Activated B cell treated with CpG ODN at 0.5 μM for 24 hours (primary cell): ENCODE measurements around the gene MTHFD2L. TPM values are rescaled to one million over a fixed set of nuclear protein-coding genes. Genes with fewer than 3 reads are reported as not detected.

Experiments
- ATAC-seq: fragments of 200-7000 bp; cut with Tn5 transposase; one replicate; pipeline ENCODE4 v1.10.0; 2021; ENCODE audit warnings: low read depth, mild to moderate bottlenecking, moderate library complexity
- CTCF ChIA-PET: fragments of 350-600 bp; sonication (Branson Sonifier 250); formaldehyde crosslinking; loops from one replicate; lab custom pipeline; 2021; ENCODE audit warnings: antibody characterized with exemption; lab: Charles Lee
- POLR2A ChIA-PET: fragments of 350-600 bp; sonication (Branson Sonifier 250); formaldehyde crosslinking; loops from one replicate; lab custom pipeline; 2021; ENCODE audit warnings: antibody characterized with exemption; lab: Charles Lee
- DNase-seq: peaks from one replicate; pipeline ENCODE4 v3.0.0; 2022
- H3K27ac Mint-ChIP-seq: one replicate; pipeline ENCODE4 v1.8.0; 2020; ENCODE audit warnings: mixed read lengths
- H3K27me3 Mint-ChIP-seq: one replicate; pipeline ENCODE4 v1.8.0; 2021; ENCODE audit warnings: mixed read lengths
- H3K36me3 Mint-ChIP-seq: one replicate; pipeline ENCODE4 v1.8.0; 2021; ENCODE audit warnings: low read depth, mixed read lengths
- H3K4me1 Mint-ChIP-seq: one replicate; pipeline ENCODE4 v1.8.0; 2021; ENCODE audit warnings: mixed read lengths
- H3K4me3 Mint-ChIP-seq: one replicate; pipeline ENCODE4 v1.8.0; 2020; ENCODE audit warnings: mild to moderate bottlenecking, mixed read lengths
- H3K9me3 Mint-ChIP-seq: one replicate; pipeline ENCODE4 v1.8.0; 2020; ENCODE audit warnings: mixed read lengths
- intact Hi-C: fragments of 100-400 bp; cut with micrococcal nuclease; formaldehyde crosslinking; loops from one replicate; pipeline ENCODE4 v1.15.1; 2024
- total RNA-seq: library from RNA; stranded (reverse); gene quantifications from 2 replicates; pipeline ENCODE4 v1.2.3, GENCODE V29; 2022
- TF ChIP-seq, protein P1 (sequence below): fragments of 200-600 bp; IDR thresholded peaks from one replicate; pipeline ENCODE4 v1.8.0; 2022; ENCODE audit warnings: antibody characterized with exemption, mild to moderate bottlenecking

MTHFD2L gene
- total RNA-seq, 1 donor from 2014 or later = 14.3 TPM

DNA sequence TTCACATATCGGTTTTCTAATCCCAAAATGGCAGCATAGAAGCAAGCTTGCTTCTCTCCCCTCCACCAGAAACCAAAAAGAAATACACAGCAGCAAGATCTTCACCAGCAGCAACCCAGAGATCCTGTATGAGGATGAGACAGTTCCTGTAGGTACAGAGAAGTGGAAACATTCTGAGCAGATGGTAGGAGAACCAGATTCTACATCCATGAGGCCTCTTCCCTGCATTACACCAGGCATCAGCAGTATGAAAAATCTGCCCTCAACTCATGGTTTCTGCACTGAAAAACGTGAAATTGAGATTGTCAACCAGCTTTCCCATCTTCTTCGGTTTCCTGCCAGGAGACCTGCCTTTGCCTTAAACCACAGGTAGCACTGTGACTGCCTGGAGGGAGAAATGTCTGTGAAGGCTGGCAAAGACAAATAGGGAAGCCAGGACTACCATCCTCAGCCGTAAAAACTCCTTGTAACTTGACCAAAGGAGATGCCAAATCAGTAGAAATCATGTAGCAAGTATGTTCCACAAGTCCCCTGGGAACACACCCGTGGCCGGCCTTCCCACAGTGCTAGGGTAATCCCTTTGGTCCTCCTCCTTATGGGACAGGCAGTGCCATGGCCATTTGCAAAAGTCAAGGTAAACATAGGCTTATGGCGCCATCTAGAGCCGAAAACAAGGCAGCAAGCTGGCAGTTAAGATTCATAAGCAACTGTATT lies 24.0 kb upstream of the MTHFD2L start:
- TF ChIP-seq, protein P1, sequence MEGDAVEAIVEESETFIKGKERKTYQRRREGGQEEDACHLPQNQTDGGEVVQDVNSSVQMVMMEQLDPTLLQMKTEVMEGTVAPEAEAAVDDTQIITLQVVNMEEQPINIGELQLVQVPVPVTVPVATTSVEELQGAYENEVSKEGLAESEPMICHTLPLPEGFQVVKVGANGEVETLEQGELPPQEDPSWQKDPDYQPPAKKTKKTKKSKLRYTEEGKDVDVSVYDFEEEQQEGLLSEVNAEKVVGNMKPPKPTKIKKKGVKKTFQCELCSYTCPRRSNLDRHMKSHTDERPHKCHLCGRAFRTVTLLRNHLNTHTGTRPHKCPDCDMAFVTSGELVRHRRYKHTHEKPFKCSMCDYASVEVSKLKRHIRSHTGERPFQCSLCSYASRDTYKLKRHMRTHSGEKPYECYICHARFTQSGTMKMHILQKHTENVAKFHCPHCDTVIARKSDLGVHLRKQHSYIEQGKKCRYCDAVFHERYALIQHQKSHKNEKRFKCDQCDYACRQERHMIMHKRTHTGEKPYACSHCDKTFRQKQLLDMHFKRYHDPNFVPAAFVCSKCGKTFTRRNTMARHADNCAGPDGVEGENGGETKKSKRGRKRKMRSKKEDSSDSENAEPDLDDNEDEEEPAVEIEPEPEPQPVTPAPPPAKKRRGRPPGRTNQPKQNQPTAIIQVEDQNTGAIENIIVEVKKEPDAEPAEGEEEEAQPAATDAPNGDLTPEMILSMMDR = no peak
- POLR2A ChIA-PET = no interaction called here
- intact Hi-C loops = loop anchor here (1.0 to 10.0 kb wide), 8 partner anchors 405 to 1807 kb away; partner anchors contain the start of gene AFP
- Mint-ChIP-seq H3K27me3 (peaks cover 20% of the 10 kb centered on the region), H3K4me3 (no peak overlapping the region), H3K27ac (no peak overlapping the region), H3K36me3 (no peaks in the 10 kb centered on the region), H3K4me1 (no peaks in the 10 kb centered on the region), H3K9me3 (peaks cover 10% of the 10 kb centered on the region)
- ATAC-seq (no peak), DNase-seq (no peak)
- CTCF ChIA-PET = interaction anchor here (1.1 to 1.2 kb wide), 3 partner anchors 10 to 560 kb away, joined by 3 to 4 read pairs (median 3); no protein-coding TSS in a partner anchor

DNA sequence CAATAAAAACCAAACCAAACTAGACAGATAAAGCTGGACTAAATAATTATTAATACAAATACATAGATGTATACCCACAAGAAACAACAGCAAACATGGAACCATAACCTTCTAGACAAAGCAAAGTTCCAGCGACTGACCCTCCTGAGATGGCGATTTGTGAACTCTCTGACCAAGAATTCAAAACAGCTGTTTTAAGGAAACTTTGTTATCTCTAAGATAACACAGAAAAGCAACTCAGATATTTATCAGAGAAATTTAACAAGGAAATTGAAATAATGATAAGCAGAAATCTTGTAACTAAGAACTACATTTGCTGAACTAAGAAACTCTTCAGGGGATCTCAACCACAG lies 23.4 kb upstream of the MTHFD2L start:
- Mint-ChIP-seq H3K27ac (no peak overlapping the region), H3K4me3 (no peak overlapping the region), H3K9me3 (peaks cover 10% of the 10 kb centered on the region), H3K27me3 (peaks cover 16% of the 10 kb centered on the region), H3K4me1 (no peaks in the 10 kb centered on the region), H3K36me3 (no peaks in the 10 kb centered on the region)
- intact Hi-C loops = loop anchor here (1.0 to 10.0 kb wide), 8 partner anchors 405 to 1808 kb away; partner anchors contain the start of gene AFP
- TF ChIP-seq, protein P1 = no peak
- DNase-seq = no peak
- ATAC-seq = no peak
- ChIA-PET POLR2A (no interaction called here), CTCF (interaction anchor here (1.1 to 1.2 kb wide), 3 partner anchors 10 to 561 kb away, joined by 3 to 4 read pairs (median 3); no protein-coding TSS in a partner anchor)

DNA sequence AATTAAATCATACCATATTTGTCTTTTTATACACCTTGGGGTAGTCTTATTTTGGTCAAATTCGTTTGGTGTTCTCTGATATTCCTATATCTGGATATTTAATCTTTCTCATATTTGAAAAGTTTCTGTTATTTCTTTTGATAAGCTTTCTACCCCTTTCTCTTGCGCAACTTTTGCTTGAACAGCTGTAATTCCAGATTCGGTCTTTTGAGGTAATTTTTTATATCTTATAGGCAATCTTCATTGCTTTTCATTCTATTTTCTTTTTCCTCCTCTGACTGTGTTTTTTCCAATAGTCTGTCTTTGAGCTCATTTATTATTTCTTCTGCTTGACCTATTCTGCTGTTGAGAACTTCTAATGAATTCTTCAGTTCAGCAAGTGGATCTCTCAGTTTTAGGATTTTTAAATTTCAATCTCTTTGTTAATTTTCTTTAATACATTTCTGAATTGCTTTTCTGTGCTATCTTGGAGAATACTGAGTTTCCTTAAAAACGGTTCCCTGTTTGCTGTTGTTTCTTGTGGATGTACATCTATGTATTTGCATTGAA lies 11.3 kb upstream of the MTHFD2L start:
- Mint-ChIP-seq H3K4me1 (no peaks in the 10 kb centered on the region), H3K27me3 (peaks cover 32% of the 10 kb centered on the region), H3K36me3 (no peaks in the 10 kb centered on the region), H3K9me3 (peaks cover 8% of the 10 kb centered on the region), H3K4me3 (no peak overlapping the region), H3K27ac (no peak overlapping the region)
- TF ChIP-seq, protein P1 = no peak
- POLR2A ChIA-PET = no interaction called here
- ATAC-seq (no peak), DNase-seq (no peak)
- CTCF ChIA-PET = no interaction called here
- intact Hi-C loops = no loop called here

DNA sequence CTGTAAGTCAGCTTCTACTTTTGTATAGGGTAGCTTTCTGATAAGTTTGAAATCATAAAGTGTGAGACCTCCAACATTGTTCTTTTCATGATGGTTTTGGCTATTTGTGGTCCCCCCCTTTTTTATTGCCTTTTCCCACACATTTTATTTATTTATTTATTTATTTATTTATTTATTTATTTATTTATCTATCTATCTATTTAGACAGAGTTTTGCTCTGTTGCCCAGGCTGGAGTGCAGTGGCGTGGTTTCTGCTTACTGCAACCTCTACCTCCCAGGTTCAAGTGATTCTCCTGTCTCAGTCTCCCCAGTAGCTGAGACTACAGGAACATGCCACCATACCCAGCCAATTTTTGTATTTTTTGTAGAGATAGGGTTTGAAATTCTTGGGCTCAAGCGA lies 9.7 kb upstream of the MTHFD2L start:
- no peak overlapping the region for H3K27ac Mint-ChIP-seq
- ATAC-seq = no peak
- no peak for DNase-seq
- intact Hi-C loops = no loop called here
- POLR2A ChIA-PET = no interaction called here
- no peaks in the 10 kb centered on the region for H3K4me1 Mint-ChIP-seq
- no peak overlapping the region for H3K4me3 Mint-ChIP-seq
- peaks cover 31% of the 10 kb centered on the region for H3K27me3 Mint-ChIP-seq
- H3K9me3 Mint-ChIP-seq = peaks cover 8% of the 10 kb centered on the region
- H3K36me3 Mint-ChIP-seq = no peaks in the 10 kb centered on the region
- TF ChIP-seq, protein P1 = no peak
- CTCF ChIA-PET = no interaction called here

DNA sequence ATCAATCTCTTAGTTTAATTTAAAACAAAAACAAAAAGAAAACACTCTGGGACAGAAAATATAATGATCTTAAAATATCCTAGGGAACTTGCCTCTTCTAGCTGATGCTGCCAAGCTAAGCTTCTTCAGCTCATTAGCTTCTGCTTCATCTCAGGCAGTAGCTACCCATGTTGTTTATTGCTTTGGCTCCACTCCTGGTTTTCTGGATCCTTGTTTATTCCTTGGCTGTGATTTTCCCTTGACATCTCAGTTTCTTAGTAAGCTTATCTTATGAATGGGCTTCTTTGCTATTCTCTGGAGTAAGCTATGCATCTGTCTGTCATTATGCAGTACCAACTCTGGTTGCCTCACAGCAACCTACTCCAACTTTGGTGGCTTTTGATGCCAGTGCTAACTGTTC lies 5.1 kb upstream of the MTHFD2L start:
- CTCF ChIA-PET = no interaction called here
- intact Hi-C loops = no loop called here

More for the DNA sequence above, 5.1 kb upstream of the MTHFD2L start:
- ATAC-seq (no peak), DNase-seq (no peak)
- Mint-ChIP-seq H3K27me3 (peaks cover 9% of the 10 kb centered on the region), H3K4me3 (no peak overlapping the region), H3K27ac (no peak overlapping the region), H3K36me3 (no peaks in the 10 kb centered on the region), H3K4me1 (peaks cover 4% of the 10 kb centered on the region), H3K9me3 (no peaks in the 10 kb centered on the region)
- POLR2A ChIA-PET = no interaction called here
- TF ChIP-seq, protein P1 = no peak
